ENCODE data around the gene SSC4D.
A peak's percentile ranks its signal among the peaks of the same experiment; 100 is the strongest.
"Not testable (repeated sequence)": the region's sequence is repeated elsewhere in the genome, so short reads cannot be mapped to it uniquely, and the experiment has no call there.

Gene SSC4D

DNA sequence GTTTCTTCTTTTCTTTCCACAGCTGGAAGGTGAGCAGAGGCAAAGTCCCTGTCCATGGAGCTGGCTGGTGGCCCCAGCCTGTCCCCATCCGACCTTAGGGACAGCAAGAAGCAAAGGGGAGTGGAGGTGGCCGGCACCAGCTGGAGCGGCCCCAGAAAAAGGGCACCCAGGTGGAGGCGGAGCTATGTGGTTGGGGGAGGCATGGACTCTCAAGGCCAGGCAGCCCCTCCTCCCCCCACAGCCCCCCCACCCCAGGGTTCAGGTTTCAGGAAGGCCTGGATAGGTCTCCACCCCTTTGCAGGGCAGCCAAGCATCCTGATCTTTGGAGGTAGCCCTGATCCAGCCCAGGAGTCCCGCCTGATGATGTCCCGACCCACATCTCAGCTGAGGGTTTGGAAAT lies at the start of gene SSC4D:
Gene SSC4D, minus strand, starts transcription at position 161 of the 400 bp plus-strand sequence. CDS start 5,258 bp downstream, outside the sequence.
- peak; percentile 75 for DNase-seq (ENCODE audit: low spot score)

- not testable (repeated sequence) for DNase-seq (ENCODE audit: low spot score)
Observed at GRCh38 chr7:76458504-76458903, 49.0 kb upstream of the SSC4D start.

GRCh38 chr7:76457017-76457416 lies 47.5 kb upstream of the SSC4D start:
- DNase-seq (ENCODE audit: low spot score): not testable (repeated sequence)

DNA sequence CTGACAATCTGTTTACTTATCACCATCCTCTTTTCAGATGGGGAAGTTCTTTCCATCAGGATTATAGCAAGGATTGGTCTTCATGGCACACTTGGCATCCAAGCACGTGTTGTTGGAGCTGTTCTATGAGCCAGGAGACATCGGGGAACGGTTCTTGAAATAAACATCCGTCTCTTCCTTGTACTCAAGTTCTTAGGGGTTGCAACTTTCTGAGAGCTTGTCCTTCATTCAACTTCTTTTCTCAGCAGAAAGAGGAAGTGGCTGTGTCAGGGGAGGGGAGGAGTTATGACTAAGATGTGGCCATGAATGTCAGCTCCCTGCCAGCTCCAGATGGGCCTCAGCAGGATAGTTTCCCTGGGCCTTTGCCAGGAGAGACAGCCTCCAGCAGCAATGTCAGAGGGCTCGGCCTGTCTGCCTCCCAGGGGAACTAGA lies 36.1 kb upstream of the SSC4D start:
- not testable (repeated sequence) for DNase-seq (ENCODE audit: low spot score)

DNA sequence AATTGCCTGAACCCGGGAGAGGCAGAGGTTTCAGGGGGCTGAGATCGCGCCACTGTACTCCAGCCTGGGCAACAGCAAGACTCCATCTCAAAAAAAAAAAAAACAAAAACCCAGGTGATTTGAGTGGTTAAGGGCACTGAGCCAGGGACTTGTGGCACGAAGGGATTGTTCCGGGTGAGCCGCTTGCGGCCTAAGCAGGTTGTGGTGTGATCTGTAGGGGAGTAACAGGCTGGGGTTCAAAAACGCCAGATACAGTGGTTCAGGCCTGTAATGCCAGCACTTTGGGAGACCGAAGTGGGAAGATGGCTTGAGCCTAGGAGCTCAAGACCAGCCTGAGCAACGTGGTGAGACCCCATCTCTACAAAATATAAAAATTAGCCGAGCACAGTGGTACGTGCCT lies 34.3 kb upstream of the SSC4D start:
- not testable (repeated sequence) for DNase-seq (ENCODE audit: low spot score)

- not testable (repeated sequence) for DNase-seq (ENCODE audit: low spot score)
Observed at GRCh38 chr7:76442664-76443446, 33.4 kb upstream of the SSC4D start.

- DNase-seq (ENCODE audit: low spot score): not testable (repeated sequence)
Observed at GRCh38 chr7:76441792-76442191, 32.3 kb upstream of the SSC4D start.

DNA sequence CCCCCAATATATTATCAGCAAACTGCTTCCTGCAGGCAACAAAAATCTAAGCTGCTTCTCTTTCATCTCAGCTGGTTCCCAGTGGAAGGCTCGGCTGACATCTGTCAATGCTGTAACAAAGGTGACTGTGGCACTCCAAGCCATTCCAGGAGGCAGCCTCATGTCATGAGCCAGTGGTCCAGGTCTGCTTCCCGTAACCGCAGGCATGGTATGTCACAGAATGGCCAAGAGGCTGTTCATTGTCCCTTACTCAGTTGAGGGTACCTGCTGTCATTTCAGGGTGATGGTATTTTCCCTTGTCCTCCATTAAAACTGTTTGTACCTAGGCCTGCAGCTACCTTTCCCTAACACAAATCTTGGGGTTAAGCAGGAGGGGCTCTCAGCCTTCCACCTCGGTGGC lies 30.9 kb upstream of the SSC4D start:
- DNase-seq (ENCODE audit: low spot score): not testable (repeated sequence)

DNA sequence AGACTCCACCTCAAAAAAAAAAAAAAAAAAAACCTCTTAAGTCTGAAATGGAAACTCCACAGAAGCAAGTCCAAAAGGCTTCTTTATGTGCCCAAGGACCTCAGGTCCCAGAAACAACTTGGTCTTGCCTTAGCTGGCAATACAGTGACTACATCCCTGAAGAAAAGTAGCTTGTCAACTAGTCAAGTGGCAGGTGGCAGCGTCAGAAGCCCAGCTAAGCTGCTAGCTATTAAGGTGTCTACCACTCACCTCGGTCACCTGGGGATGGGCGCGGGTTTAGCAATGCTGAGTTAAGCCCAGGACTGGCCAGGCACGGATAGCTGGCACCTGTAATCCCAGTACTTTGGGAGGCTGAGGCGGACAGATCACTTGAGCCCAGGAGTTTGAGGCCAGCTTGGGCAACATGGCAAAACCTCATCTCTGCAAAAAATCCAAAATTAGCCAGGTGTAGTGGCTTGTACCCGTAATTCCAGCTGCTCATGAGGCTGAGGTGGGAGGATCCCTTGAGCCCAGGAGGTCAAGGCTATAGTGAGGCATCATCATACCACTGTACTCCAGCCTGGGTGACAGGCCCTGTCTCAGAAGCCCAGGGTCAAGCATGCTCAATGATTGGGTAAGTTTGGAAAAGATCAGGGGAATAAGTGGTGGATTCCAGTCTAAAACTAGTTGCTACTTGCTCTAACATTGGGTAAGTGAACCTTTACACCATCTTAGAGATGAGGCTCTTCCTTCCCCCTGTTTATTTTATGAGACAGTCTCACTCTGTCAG lies 29.8 kb upstream of the SSC4D start:
- not testable (repeated sequence) for DNase-seq (ENCODE audit: low spot score)

- peak; percentile 71 for DNase-seq (ENCODE audit: low spot score)
Observed at GRCh38 chr7:76437873-76438272, 28.4 kb upstream of the SSC4D start.

DNA sequence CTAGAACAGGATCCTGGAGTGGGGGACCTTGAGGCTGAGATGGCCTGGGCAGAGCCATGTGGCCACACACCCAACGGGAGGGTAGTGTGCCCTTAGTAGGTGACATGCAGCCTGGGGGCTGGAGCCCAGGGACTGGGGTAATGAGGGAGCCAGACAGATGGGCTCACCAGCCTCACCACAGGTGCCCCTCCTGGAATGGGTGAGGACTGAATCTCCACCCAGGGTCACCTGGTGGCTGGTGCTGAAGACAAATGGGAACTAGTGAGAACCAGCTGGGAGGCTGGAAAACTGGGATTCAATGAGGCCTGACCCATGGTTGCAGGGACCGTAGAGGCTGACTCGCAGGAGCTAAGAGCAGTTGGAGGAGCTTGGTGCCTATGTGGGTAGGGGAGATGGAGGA lies 21.3 kb upstream of the SSC4D start:
- no peak for DNase-seq (ENCODE audit: low spot score)

- DNase-seq (ENCODE audit: low spot score): no peak
Observed at GRCh38 chr7:76430211-76430610, 20.7 kb upstream of the SSC4D start.

DNA sequence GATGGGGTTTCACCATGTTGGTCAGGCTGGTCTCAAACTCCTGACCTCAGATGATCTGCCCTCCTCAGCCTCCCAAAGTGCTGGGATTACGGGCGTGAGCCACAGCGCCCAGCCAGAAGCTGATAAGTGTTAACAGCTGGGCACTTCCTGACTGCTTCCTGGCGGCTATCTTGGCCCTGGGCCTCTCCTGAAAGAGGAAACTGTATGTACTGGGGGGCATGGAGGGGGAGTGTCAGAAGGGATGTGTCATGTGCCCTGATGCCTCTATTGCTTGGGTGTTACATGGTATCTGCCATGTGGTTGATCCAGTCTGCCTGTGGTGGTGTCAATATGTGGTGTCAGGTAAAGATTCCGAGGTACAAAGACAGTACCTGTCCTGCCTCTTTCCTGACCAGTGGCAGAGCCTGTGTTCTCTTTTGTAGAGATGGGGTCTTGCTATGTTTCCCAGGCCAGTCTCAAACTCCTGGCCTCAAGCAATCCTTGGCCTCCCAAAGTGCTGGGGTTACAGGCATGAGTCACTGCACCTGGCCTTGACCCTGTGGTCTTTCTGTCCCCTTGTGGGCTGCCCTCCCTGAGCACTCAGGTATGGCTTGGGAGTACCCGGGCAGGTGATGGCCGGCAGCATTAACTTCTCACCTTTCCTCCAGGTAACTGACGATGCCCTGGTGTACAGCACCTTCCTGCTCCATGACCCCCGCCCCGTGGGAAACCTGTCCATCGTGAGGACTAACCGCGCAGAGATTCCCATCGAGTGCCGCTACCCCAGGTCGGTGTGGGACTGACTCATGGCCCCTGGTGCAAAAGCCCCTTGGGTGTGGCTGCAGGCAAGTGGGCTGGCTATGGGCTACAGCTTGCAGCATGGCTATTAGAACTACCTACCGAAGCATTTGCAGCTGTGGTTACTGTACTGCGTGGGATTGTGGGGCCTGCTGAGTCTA lies 19.6 kb upstream of the SSC4D start:
- no peak for DNase-seq (ENCODE audit: low spot score)

DNA sequence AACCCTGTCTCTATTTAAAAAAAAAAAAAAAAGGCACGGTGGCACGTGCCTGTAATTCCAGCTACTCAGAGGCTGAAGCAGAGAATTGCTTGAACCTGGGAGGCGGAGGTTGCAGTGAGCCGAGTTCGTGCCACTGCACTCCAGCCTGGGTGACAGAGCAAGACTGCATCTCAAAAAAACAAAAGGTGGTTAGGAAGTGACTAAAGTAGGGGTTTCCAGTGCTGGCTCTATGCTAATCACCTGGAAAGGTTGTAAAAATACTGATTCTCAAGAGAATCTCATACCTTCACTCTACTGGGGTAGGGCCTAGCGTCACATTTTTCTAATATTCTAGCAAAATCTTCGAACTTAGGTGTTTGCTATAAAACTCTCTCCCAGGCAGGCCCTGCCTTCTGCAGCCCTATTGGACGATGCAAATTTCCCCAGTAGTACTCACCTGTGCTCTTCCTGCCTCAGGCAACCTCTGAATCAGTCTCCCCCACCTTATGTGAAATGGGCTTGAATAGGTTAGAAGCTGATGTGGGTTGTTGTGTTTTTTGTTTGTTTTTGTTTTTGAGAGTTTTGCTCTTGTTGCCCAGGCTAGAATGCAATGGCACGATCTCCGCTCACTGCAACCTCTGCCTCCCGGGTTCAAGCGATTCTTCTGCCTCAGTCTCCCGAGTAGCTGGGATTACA lies 18.8 kb upstream of the SSC4D start:
- no peak for DNase-seq (ENCODE audit: low spot score)

GRCh38 chr7:76427635-76428034 lies 18.1 kb upstream of the SSC4D start:
- no peak for DNase-seq (ENCODE audit: low spot score)

GRCh38 chr7:76426246-76426645 lies 16.7 kb upstream of the SSC4D start:
- no peak for DNase-seq (ENCODE audit: low spot score)

DNA sequence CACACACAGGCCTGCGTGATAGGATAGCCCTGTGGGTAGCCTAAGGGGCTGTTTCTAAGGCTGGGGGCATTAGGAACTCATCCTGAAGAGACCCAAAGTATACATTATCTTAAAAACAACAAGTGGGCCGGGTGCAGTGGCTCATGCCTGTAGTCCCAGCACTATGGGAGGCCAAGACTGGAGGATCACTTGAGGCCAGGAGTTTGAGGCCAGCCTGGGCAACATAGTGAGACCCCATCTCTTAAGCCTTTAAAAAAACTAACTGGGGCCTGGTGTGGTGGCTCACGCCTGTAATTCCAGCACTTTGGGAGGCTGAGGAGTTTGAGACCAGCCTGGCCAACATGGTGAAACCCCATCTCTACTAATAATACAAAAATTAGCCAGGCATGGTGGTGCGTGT lies 16.1 kb upstream of the SSC4D start:
- DNase-seq (ENCODE audit: low spot score): not testable (repeated sequence)

GRCh38 chr7:76425156-76425555 lies 15.7 kb upstream of the SSC4D start:
- DNase-seq (ENCODE audit: low spot score): no peak

DNA sequence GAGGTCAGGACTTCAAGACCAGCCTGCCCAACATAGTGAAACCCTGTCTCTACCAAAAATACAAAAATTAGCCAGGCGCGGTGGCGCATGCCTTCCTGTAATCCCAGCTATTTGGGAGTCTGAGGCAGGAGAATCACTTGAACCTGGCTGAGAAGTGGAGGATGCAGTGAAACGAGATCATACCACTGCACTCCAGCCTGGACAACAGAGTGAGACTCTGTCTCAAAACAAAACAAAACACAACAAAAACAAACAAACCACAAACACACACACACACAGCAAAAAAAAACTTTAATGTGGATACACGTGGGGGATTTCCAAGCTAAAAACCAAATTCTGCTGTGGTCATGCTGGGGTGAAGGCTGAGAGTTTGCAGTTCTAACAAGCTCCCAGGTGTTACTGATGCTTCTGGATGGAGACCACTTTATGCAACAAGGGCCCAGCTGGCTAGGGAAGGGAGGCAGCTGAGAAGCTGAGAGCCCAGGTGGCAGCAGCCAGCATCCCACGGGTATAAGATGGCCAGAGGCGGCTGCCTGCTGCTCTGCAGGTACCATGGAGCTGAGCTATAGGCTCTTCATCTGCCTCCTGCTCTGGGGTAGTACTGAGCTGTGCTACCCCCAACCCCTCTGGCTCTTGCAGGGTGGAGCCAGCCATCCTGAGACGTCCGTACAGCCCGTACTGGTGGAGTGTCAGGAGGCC lies 15.1 kb upstream of the SSC4D start, which contains the start of gene ZP3:
Gene ZP3, plus strand, starts transcription at position 538 of the 699 bp plus-strand sequence. Its CDS starts 15 bp downstream, at position 553.
- DNase-seq (ENCODE audit: low spot score): no peak

GRCh38 chr7:76423666-76424412 lies 14.3 kb upstream of the SSC4D start:
- no peak for DNase-seq (ENCODE audit: low spot score)

All from ecto neural progenitor cell (in vitro differentiated cells).